Tibial nerve (tissue), 3 donors: ENCODE measurements around the gene AFG1L.
A peak's percentile ranks its signal among the peaks of the same experiment; 100 is the strongest.

Experiments
- POLR2A ChIP-seq, 2 donors: fragments of 450-650 bp; IDR thresholded peaks; one replicate each; pipeline ENCODE4 v1.6.1; 2017; ENCODE audit warnings: antibody characterized with exemption in 2 of 2, mild to moderate bottlenecking in 2 of 2, moderate library complexity in 2 of 2
- TF ChIP-seq, protein P1 (sequence below), 5 experiments: fragments of 200-600 bp in 3 of 5; fragments of 450-650 bp in 2 of 5; sonication (generic) in 3 of 5; IDR thresholded peaks; one replicate each; pipeline ENCODE4 v1.5.1; 2016 to 2019; ENCODE audit warnings: antibody characterized with exemption in 5 of 5, mild to moderate bottlenecking in 3 of 5, moderate library complexity in 2 of 5

DNA sequence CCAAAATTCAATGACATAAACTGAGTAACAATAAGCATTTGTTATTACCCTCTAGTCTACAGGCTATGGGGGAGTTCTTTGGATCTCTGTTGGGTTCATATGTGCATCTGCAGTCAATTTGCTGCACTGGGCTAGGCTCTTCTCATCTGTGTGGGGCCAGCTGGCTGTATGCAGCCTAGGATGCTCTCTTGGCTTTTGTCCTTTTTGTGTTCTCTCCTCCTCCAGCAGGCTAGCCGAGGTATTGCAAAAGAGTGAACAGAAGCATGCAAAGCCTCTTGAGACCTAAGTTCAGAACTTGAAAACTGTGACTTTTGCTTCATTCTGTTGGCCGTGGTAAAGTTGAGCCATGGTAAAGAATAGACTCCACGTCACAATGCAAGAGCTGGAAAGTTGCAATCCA, 203.0 kb downstream of the AFG1L start:
- TF ChIP-seq POLR2A (IDR thresholded peaks at IDR 0.05) = no peak
- TF ChIP-seq, protein P1, sequence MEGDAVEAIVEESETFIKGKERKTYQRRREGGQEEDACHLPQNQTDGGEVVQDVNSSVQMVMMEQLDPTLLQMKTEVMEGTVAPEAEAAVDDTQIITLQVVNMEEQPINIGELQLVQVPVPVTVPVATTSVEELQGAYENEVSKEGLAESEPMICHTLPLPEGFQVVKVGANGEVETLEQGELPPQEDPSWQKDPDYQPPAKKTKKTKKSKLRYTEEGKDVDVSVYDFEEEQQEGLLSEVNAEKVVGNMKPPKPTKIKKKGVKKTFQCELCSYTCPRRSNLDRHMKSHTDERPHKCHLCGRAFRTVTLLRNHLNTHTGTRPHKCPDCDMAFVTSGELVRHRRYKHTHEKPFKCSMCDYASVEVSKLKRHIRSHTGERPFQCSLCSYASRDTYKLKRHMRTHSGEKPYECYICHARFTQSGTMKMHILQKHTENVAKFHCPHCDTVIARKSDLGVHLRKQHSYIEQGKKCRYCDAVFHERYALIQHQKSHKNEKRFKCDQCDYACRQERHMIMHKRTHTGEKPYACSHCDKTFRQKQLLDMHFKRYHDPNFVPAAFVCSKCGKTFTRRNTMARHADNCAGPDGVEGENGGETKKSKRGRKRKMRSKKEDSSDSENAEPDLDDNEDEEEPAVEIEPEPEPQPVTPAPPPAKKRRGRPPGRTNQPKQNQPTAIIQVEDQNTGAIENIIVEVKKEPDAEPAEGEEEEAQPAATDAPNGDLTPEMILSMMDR (IDR thresholded peaks at IDR 0.05) = peak in 1 of 5 experiments; percentile 17
